H1 (cell line): ENCODE results near the gene ABCF2. TPM values are rescaled to one million over a fixed set of nuclear protein-coding genes. Genes with fewer than 3 reads are reported as not detected.
A peak's percentile ranks its signal among the peaks of the same experiment; 100 is the strongest.

Source experiments
- CTCF ChIA-PET: fragments of 300-600 bp; sonication (Branson Sonifier 250); formaldehyde crosslinking; loops from one replicate; lab custom pipeline; 2021; ENCODE audit not compliant: partially characterized antibody; lab: Charles Lee
- POLR2A ChIA-PET: fragments of 300-600 bp; sonication (Branson Sonifier 250); formaldehyde crosslinking; loops from one replicate; lab custom pipeline; 2021; ENCODE audit warnings: inconsistent platforms; ENCODE audit not compliant: partially characterized antibody; lab: Charles Lee
- DNase-seq, 2 experiments: peaks; one replicate each; pipeline versions ENCODE4 v3.0.0 to v3.0.0-alpha.2; 2010 to 2022; ENCODE audit warnings: low spot score in 2 of 2, low read depth in 1 of 2, mixed read lengths in 1 of 2
- FAIRE-seq: peaks from 2 replicates; lab custom pipeline; 2011; peaks lifted over from hg19 to GRCh38; lab: Jason Lieb, UNC
- H2AFZ ChIP-seq: 2 replicates; pipeline ENCODE4 v1.8.1; 2012; ENCODE audit warnings: low read length, inconsistent platforms
- H2AK5ac ChIP-seq: 2 replicates; pipeline ENCODE4 v1.6.1; 2013; ENCODE audit warnings: low read depth, low read length
- H2BK120ac ChIP-seq: replicated peaks from 2 replicates; pipeline ENCODE3; 2013; ENCODE audit warnings: low read depth, low read length, inconsistent platforms
- H2BK12ac ChIP-seq: 2 replicates; pipeline ENCODE4 v1.6.1; 2013; ENCODE audit warnings: low read depth, low read length
- H2BK15ac ChIP-seq: 2 replicates; pipeline ENCODE4 v1.6.1; 2013; ENCODE audit warnings: low read length
- H2BK20ac ChIP-seq: 2 replicates; pipeline ENCODE4 v1.6.1; 2013; ENCODE audit warnings: low read length
- H2BK5ac ChIP-seq: 2 replicates; pipeline ENCODE4 v1.6.1; 2013; ENCODE audit warnings: low read depth, low read length
- H3K14ac ChIP-seq: 2 replicates; pipeline ENCODE4 v1.6.1; 2013; ENCODE audit warnings: inconsistent platforms; ENCODE audit not compliant: insufficient read length
- H3K18ac ChIP-seq: 2 replicates; pipeline ENCODE4 v1.6.1; 2013; ENCODE audit warnings: low read length; ENCODE audit errors: extremely low read depth
- H3K23ac ChIP-seq: 2 replicates; pipeline ENCODE4 v1.6.1; 2013; ENCODE audit warnings: inconsistent platforms; ENCODE audit not compliant: insufficient read length
- H3K23me2 ChIP-seq: 2 replicates; pipeline ENCODE4 v1.6.1; 2013; ENCODE audit warnings: low read depth, low read length
- H3K27ac ChIP-seq: 2 replicates; pipeline ENCODE4 v1.6.1; 2011; ENCODE audit warnings: low read depth, low read length, inconsistent platforms
- H3K27me3 ChIP-seq, 4 experiments: replicated peaks in 1 of 4; 1 replicate in 1 of 4; 2 replicates in 3 of 4; pipeline versions ENCODE4 v1.6.1 to v1.8.1; 2011 to 2013; ENCODE audit warnings: low read length in 3 of 4, mild to moderate bottlenecking in 3 of 4, inconsistent platforms in 2 of 4, mixed read lengths in 2 of 4, moderate library complexity in 1 of 4; ENCODE audit not compliant: control insufficient read depth in 3 of 4, insufficient read depth in 3 of 4; ENCODE audit errors: extremely low read depth in 1 of 4
- H3K36me3 ChIP-seq, 4 experiments: 2 replicates each; pipeline versions ENCODE4 v1.6.1 to v1.8.1; 2011 to 2013; ENCODE audit warnings: mild to moderate bottlenecking in 4 of 4, low read length in 3 of 4, moderate library complexity in 2 of 4, control low read depth in 1 of 4, inconsistent platforms in 1 of 4; ENCODE audit not compliant: insufficient read depth in 4 of 4, control insufficient read depth in 2 of 4
- H3K4ac ChIP-seq: replicated peaks from 2 replicates; pipeline ENCODE3; 2013; ENCODE audit warnings: low read length, low read depth, mixed read lengths, inconsistent platforms; ENCODE audit not compliant: insufficient read length
- H3K4me1 ChIP-seq, 4 experiments: replicated peaks in 1 of 4; 1 replicate in 1 of 4; 2 replicates in 3 of 4; pipeline versions ENCODE4 v1.6.1 to v1.8.1; 2011 to 2013; ENCODE audit warnings: low read length in 3 of 4, inconsistent platforms in 2 of 4, mixed read lengths in 1 of 4; ENCODE audit not compliant: insufficient read depth in 4 of 4, control insufficient read depth in 3 of 4
- H3K4me2 ChIP-seq, 2 experiments: 2 replicates each; pipeline versions ENCODE4 v1.6.1 to v1.8.1; 2011 to 2013; ENCODE audit warnings: low read depth in 2 of 2, low read length in 2 of 2, control low read depth in 1 of 2, inconsistent platforms in 1 of 2, mild to moderate bottlenecking in 1 of 2; ENCODE audit not compliant: insufficient read depth in 1 of 2
- H3K4me3 ChIP-seq, 4 experiments: fragments of 200-600, 300-600 bp in 1 of 4; sonication (generic), shearing (Covaris generic), sonication (Bioruptor Twin) in 1 of 4; 2 replicates each; pipeline versions ENCODE4 v1.5.1 to v1.8.1; 2011 to 2016; ENCODE audit warnings: low read length in 4 of 4, low read depth in 3 of 4, control low read depth in 2 of 4, inconsistent platforms in 2 of 4, mild to moderate bottlenecking in 2 of 4, mixed read lengths in 1 of 4, moderate library complexity in 1 of 4; ENCODE audit not compliant: insufficient read depth in 2 of 4; ENCODE audit errors: extremely low read depth in 1 of 4
- H3K56ac ChIP-seq: replicated peaks from 2 replicates; pipeline ENCODE3; 2013; ENCODE audit warnings: low read depth, mild to moderate bottlenecking, mixed read lengths, low read length, inconsistent platforms; ENCODE audit not compliant: insufficient read length
- H3K79me1 ChIP-seq: 2 replicates; pipeline ENCODE4 v1.6.1; 2013; ENCODE audit warnings: low read depth, low read length, control low read depth
- H3K79me2 ChIP-seq, 2 experiments: 2 replicates each; pipeline versions ENCODE4 v1.6.1 to v1.8.1; 2012 to 2013; ENCODE audit warnings: low read length in 2 of 2, mild to moderate bottlenecking in 2 of 2, inconsistent platforms in 1 of 2; ENCODE audit not compliant: insufficient read depth in 2 of 2, control insufficient read depth in 1 of 2
- H3K9ac ChIP-seq, 4 experiments: replicated peaks in 1 of 4; 1 replicate in 1 of 4; 2 replicates in 3 of 4; pipeline versions ENCODE4 v1.6.1 to v1.8.1; 2011 to 2013; ENCODE audit warnings: low read depth in 3 of 4, low read length in 3 of 4, control low read depth in 2 of 4, mild to moderate bottlenecking in 2 of 4, moderate library complexity in 2 of 4, inconsistent platforms in 1 of 4; ENCODE audit errors: extremely low read depth in 1 of 4
- H3K9me3 ChIP-seq, 2 experiments: 2 replicates each; pipeline versions ENCODE4 v1.6.1 to v1.8.1; 2012 to 2013; ENCODE audit warnings: mild to moderate bottlenecking in 2 of 2, moderate library complexity in 2 of 2, control low read depth in 1 of 2, inconsistent platforms in 1 of 2, low read depth in 1 of 2, low read length in 1 of 2, mixed read lengths in 1 of 2; ENCODE audit not compliant: insufficient read depth in 2 of 2
- H4K20me1 ChIP-seq, 2 experiments: replicated peaks in 1 of 2; 2 replicates each; pipeline versions ENCODE3 to v1.8.1; 2011 to 2013; ENCODE audit warnings: inconsistent platforms in 2 of 2, low read length in 2 of 2, mild to moderate bottlenecking in 1 of 2; ENCODE audit not compliant: insufficient read depth in 2 of 2, control insufficient read depth in 1 of 2
- H4K5ac ChIP-seq: 2 replicates; pipeline ENCODE4 v1.6.1; 2013; ENCODE audit warnings: low read length, low read depth, mixed read lengths, inconsistent platforms; ENCODE audit not compliant: insufficient read length
- H4K8ac ChIP-seq: 2 replicates; pipeline ENCODE4 v1.8.0; 2013; ENCODE audit warnings: mild to moderate bottlenecking, moderate library complexity, low read length, inconsistent platforms; ENCODE audit not compliant: insufficient read depth; ENCODE audit errors: extremely low read depth
- H4K91ac ChIP-seq: replicated peaks from 2 replicates; pipeline ENCODE3; 2013; ENCODE audit warnings: low read length, mixed read lengths, inconsistent platforms; ENCODE audit not compliant: insufficient read length
- CBX5 ChIP-seq: fragments of 300-800, 300-1000 bp; sonication (generic); IDR thresholded peaks from 2 replicates; pipeline ENCODE4 v1.7.1; 2016; ENCODE audit warnings: antibody characterized with exemption, low read length, low read depth
- CHD1 ChIP-seq: IDR thresholded peaks from 2 replicates; pipeline ENCODE4 v1.6.1; 2012; ENCODE audit warnings: low read depth, low read length, improper control_type of control experiment
- HDAC6 ChIP-seq: IDR thresholded peaks from one replicate; pipeline ENCODE4 v1.7.1; 2012; ENCODE audit warnings: low read depth, mild to moderate bottlenecking, inconsistent platforms, low read length, moderate library complexity
- PHF8 ChIP-seq: fragments of 200-600 bp; sonication (generic); conservative IDR thresholded peaks from 2 replicates; pipeline ENCODE4 v1.7.1; 2012; ENCODE audit warnings: low read depth, mild to moderate bottlenecking, inconsistent platforms, low read length, moderate library complexity
- POLR2A ChIP-seq, 2 experiments: IDR thresholded peaks; 1 replicate in 1 of 2; 2 replicates in 1 of 2; pipeline ENCODE4 v1.6.1; 2011; ENCODE audit warnings: low read depth in 2 of 2, low read length in 2 of 2, mild to moderate bottlenecking in 2 of 2; ENCODE audit errors: control extremely low read depth in 1 of 2
- TAF1 ChIP-seq: IDR thresholded peaks from 2 replicates; pipeline ENCODE4 v1.6.1; 2011; ENCODE audit warnings: mild to moderate bottlenecking, low read depth, low read length
- ZNF274 ChIP-seq: IDR thresholded peaks from 2 replicates; pipeline ENCODE4 v1.7.0; 2012; ENCODE audit warnings: low read length, borderline replicate concordance; ENCODE audit errors: extremely low read depth
- WGBS, 2 experiments: shearing (Covaris generic) in 1 of 2; methylation state at CpG; one replicate each; pipeline versions ENCODE4 v1.1.6 to v1.1.7; 2013 to 2015; ENCODE audit warnings: low lambda C conversion rate in 2 of 2, mixed read lengths in 2 of 2, inconsistent platforms in 1 of 2, low coverage in 1 of 2, missing lambda C conversion rate in 1 of 2; ENCODE audit not compliant: insufficient replicate concordance in 2 of 2, insufficient coverage in 1 of 2, insufficient read length in 1 of 2; ENCODE audit errors: extremely low coverage in 1 of 2, missing lambda C conversion rate in 1 of 2; 5-methylcytosine and 5-hydroxymethylcytosine counted together
- polyA plus RNA-seq, 7 experiments: library from polyadenylated mRNA; depleted of rRNA in 3 of 7; stranded (reverse) in 5 of 7; unstranded in 2 of 7; fragments of >200 nt in 5 of 7; fragments of 200-250 nt in 2 of 7; gene quantifications; 1 replicate in 5 of 7; 2 replicates in 1 of 7; 4 replicates in 1 of 7; pipeline versions ENCODE4 v1.2.1 to v1.2.3, GENCODE V29; 2011 to 2013; ENCODE audit warnings: missing spikeins in 2 of 7, mixed read lengths in 2 of 7
- total RNA-seq: library from RNA; stranded (reverse); fragmentation: NEBNext Ultra II Directional; extraction: Animal tissue kit (Norgen Biotek cat#: 25700); gene quantifications from 2 replicates; pipeline ENCODE4 v1.2.1, GENCODE V29; 2021
- TF ChIP-seq, protein P1 (sequence below): IDR thresholded peaks from 2 replicates; pipeline ENCODE4 v1.6.1; 2012; ENCODE audit warnings: inconsistent platforms

ABCF2 gene
- total and polyA plus RNA-seq, 2 of the 8 experiments (the other 6 are each of a cell fraction or from before 2014, with no cell fraction given): 28.0 to 55.0 TPM

DNA sequence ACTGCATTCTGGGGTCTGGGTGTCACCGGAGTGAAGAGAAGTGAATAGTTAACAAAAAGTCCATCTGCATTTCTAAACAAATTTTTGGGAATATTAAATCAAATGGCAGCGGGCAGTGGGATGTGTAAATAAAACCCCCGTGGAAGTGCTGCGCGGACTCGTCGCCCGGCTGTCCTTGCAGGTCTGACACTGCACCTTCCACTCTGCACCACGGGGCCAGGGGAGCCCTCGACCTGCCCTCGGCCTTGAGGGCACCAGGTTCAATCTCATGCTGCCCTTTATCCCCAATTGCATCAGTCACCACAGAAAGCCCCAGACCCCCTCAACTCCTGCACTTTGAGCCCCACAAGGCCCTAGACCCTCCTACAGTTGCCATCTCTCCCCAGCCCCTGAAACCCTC is 27.8 kb upstream of the ABCF2 start:
- ChIA-PET POLR2A (interaction anchor here (0.9 to 1.7 kb wide), 2 partner anchors 11 to 18 kb away, joined by 3 to 5 read pairs; no protein-coding TSS in a partner anchor), CTCF (interaction anchor here (0.7 to 3.3 kb wide), 4 partner anchors 9 to 96 kb away, joined by 3 to 21 read pairs (median 4); no protein-coding TSS in a partner anchor)
- Histone ChIP-seq H3K56ac (no peak overlapping the region), H2BK15ac (no peak overlapping the region), H3K4me1 (peaks cover 0 to 28% (median 20%) of the 10 kb centered on the region in 4 experiments; a peak in 6 of 7 replicates), H2BK120ac (no peak overlapping the region), H3K23me2 (peaks cover 13% of the 10 kb centered on the region; the same call in 1 of the 2 replicates), H3K79me2 (no peaks in the 10 kb centered on the region), H3K27ac (no peak overlapping the region), H4K8ac (no peak overlapping the region), H4K20me1 (no peaks in the 10 kb centered on the region), H2AK5ac (no peak overlapping the region), H3K14ac (no peak overlapping the region), H3K36me3 (no peaks in the 10 kb centered on the region), H3K18ac (no peak overlapping the region), H2BK12ac (peak overlapping the region; percentile 68; the same call in 1 of the 2 replicates), H2BK20ac (no peak overlapping the region), H3K4ac (no peak overlapping the region), H3K4me3 (no peak overlapping the region), H3K27me3 (peaks cover 3 to 31% (median 24%) of the 10 kb centered on the region in 4 experiments), H2BK5ac (no peak overlapping the region), H3K4me2 (no peak overlapping the region), H3K9me3 (no peaks in the 10 kb centered on the region), H2AFZ (no peak overlapping the region), H4K5ac (no peak overlapping the region), H3K79me1 (no peaks in the 10 kb centered on the region), H3K9ac (no peak overlapping the region), H4K91ac (no peak overlapping the region), H3K23ac (no peak overlapping the region)
- 87% methylated on average over 11 of the region's 11 CpGs; no CpG with 5 or more reads in 1 of the 2 experiments for WGBS, 2 experiments
- FAIRE-seq: no peak
- DNase-seq: no peak
- no peak for TF ChIP-seq TAF1
- TF ChIP-seq CBX5: no peak
- no peak for TF ChIP-seq CHD1
- no peak for TF ChIP-seq PHF8
- no peak for TF ChIP-seq ZNF274
- no peak for TF ChIP-seq HDAC6
- no peak for TF ChIP-seq POLR2A (IDR thresholded peaks at IDR 0.05; ENCODE audit: control extremely low read depth in 1 of 2, low read depth in 2 of 2, low read length in 2 of 2)
- TF ChIP-seq, protein P1, sequence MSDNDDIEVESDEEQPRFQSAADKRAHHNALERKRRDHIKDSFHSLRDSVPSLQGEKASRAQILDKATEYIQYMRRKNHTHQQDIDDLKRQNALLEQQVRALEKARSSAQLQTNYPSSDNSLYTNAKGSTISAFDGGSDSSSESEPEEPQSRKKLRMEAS: no peak
